Gastroesophageal sphincter (tissue), 3 donors: ENCODE measurements around the gene BMPR1A.

ENCODE experiments used
- EP300 ChIP-seq: sonication (generic); formaldehyde crosslinking; IDR thresholded peaks from one replicate; pipeline ENCODE4 v1.6.1; 2017; ENCODE audit warnings: antibody characterized with exemption, mild to moderate bottlenecking
- POLR2A ChIP-seq, 2 donors: fragments of 450-650 bp; IDR thresholded peaks; one replicate each; pipeline ENCODE4 v1.6.1; 2017; ENCODE audit warnings: antibody characterized with exemption in 2 of 2, mild to moderate bottlenecking in 2 of 2, moderate library complexity in 1 of 2
- TF ChIP-seq, protein P1 (sequence below), 4 experiments: fragments of 200-600 bp in 2 of 4; fragments of 450-650 bp in 2 of 4; sonication (generic) in 1 of 4; IDR thresholded peaks; one replicate each; pipeline ENCODE4 v1.5.1; 2017 to 2019; ENCODE audit warnings: antibody characterized with exemption in 4 of 4, mild to moderate bottlenecking in 2 of 4, moderate library complexity in 2 of 4

DNA sequence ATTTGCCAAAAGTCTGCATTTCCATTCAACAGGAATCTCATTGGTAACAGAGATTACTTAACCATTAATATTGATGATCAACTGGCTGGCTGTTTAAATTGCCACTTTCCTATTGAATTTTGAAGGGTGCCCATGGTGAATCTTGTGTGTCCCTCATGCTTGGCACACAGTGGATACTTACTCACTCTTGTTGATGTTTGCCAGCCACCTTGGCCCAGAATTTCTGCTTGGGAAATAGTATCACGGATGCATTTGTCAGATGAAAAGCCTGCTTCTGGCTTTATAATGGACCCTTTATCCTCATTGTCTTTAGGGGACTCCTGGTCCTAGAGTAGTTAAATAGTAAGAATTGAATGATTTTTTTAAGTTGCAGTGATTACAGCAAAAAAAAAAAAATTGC is 149.0 kb downstream of the BMPR1A start:
- TF ChIP-seq POLR2A (IDR thresholded peaks at IDR 0.05) (no peak), EP300 (no peak)
- TF ChIP-seq, protein P1, sequence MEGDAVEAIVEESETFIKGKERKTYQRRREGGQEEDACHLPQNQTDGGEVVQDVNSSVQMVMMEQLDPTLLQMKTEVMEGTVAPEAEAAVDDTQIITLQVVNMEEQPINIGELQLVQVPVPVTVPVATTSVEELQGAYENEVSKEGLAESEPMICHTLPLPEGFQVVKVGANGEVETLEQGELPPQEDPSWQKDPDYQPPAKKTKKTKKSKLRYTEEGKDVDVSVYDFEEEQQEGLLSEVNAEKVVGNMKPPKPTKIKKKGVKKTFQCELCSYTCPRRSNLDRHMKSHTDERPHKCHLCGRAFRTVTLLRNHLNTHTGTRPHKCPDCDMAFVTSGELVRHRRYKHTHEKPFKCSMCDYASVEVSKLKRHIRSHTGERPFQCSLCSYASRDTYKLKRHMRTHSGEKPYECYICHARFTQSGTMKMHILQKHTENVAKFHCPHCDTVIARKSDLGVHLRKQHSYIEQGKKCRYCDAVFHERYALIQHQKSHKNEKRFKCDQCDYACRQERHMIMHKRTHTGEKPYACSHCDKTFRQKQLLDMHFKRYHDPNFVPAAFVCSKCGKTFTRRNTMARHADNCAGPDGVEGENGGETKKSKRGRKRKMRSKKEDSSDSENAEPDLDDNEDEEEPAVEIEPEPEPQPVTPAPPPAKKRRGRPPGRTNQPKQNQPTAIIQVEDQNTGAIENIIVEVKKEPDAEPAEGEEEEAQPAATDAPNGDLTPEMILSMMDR (IDR thresholded peaks at IDR 0.05) = no peak
